HK-2 (cell line): ENCODE data around the gene SPATA31E1.
"Not testable (repeated sequence)": the region's sequence is repeated elsewhere in the genome, so short reads cannot be mapped to it uniquely, and the experiment has no call there.

ENCODE experiments used
- DNase-seq: peaks from one replicate; pipeline ENCODE4 v3.0.0-alpha.2; 2018; ENCODE audit not compliant: unreplicated experiment

SPATA31E1 gene

GRCh38 chr9:87886210-87886932, 3.7 kb downstream of the SPATA31E1 start:
- DNase-seq = no peak

GRCh38 chr9:87886933-87887505, 4.3 kb downstream of the SPATA31E1 start:
- no peak for DNase-seq

- DNase-seq = no peak
Observed at GRCh38 chr9:87887661-87888480, 5.2 kb downstream of the SPATA31E1 start.

- DNase-seq = no peak
Observed at GRCh38 chr9:87888501-87888900, 5.8 kb downstream of the SPATA31E1 start.

GRCh38 chr9:87889065-87889881, 6.6 kb downstream of the SPATA31E1 start:
- no peak for DNase-seq

- DNase-seq = no peak
Observed at GRCh38 chr9:87889882-87890252, 7.2 kb downstream of the SPATA31E1 start.

GRCh38 chr9:87890837-87891236, 8.2 kb downstream of the SPATA31E1 start:
- no peak for DNase-seq

- no peak for DNase-seq
Observed at GRCh38 chr9:87891754-87892153, 9.1 kb downstream of the SPATA31E1 start.

GRCh38 chr9:87892956-87893355, 10.3 kb downstream of the SPATA31E1 start:
- no peak for DNase-seq

GRCh38 chr9:87894998-87895625, 12.4 kb downstream of the SPATA31E1 start:
- DNase-seq = no peak

- DNase-seq = no peak
Observed at GRCh38 chr9:87896891-87897290, 14.2 kb downstream of the SPATA31E1 start.

GRCh38 chr9:87898151-87898550, 15.5 kb downstream of the SPATA31E1 start:
- no peak for DNase-seq

- not testable (repeated sequence) for DNase-seq
Observed at GRCh38 chr9:87902371-87902770, 19.7 kb downstream of the SPATA31E1 start.

GRCh38 chr9:87909310-87910041, 26.8 kb downstream of the SPATA31E1 start:
- no peak for DNase-seq

GRCh38 chr9:87910821-87911220, 28.1 kb downstream of the SPATA31E1 start:
- no peak for DNase-seq

GRCh38 chr9:87917662-87918061, 35.0 kb downstream of the SPATA31E1 start, which contains the start of gene SPATA31C1:
Gene SPATA31C1, plus strand, starts transcription at chr9:87917962.
- DNase-seq = not testable (repeated sequence)

- not testable (repeated sequence) for DNase-seq
Observed at GRCh38 chr9:87919013-87919412, 36.3 kb downstream of the SPATA31E1 start.

GRCh38 chr9:87921561-87921960, 38.9 kb downstream of the SPATA31E1 start:
- not testable (repeated sequence) for DNase-seq

GRCh38 chr9:87923012-87923411, 40.3 kb downstream of the SPATA31E1 start:
- DNase-seq = not testable (repeated sequence)

GRCh38 chr9:87924851-87925250, 42.2 kb downstream of the SPATA31E1 start:
- not testable (repeated sequence) for DNase-seq

GRCh38 chr9:87929152-87929551, 46.5 kb downstream of the SPATA31E1 start:
- DNase-seq = not testable (repeated sequence)
